HG03469 (cell line): ENCODE data around the gene B2M.
A peak's percentile ranks its signal among the peaks of the same experiment; 100 is the strongest.
"Not testable (repeated sequence)": the region's sequence is repeated elsewhere in the genome, so short reads cannot be mapped to it uniquely, and the experiment has no call there.

Experiments used
- ATAC-seq: cut with Tn5 transposase; IDR thresholded peaks from one replicate; pipeline ENCODE4 v1.9.1; 2021; ENCODE audit warnings: mild to moderate bottlenecking, moderate library complexity, moderate number of reproducible peaks; ENCODE audit not compliant: unreplicated experiment

Gene B2M

GRCh38 chr15:44711096-44711742 is at the start of gene B2M, which contains the start of gene PATL2:
Gene B2M (plus strand): TSS chr15:44711517. CDS start chr15:44711547, 30 bp downstream.
Gene PATL2 (minus strand): TSS chr15:44711323. CDS start chr15:44676490, 34,833 bp downstream.
- peak; percentile 69 for ATAC-seq

GRCh38 chr15:44661576-44661975 is 49.7 kb upstream of the B2M start:
- ATAC-seq: no peak

- ATAC-seq: peak; percentile 26
These were observed 48.6 kb upstream of the B2M start for GRCh38 chr15:44662478-44663409.

- peak; percentile 59 for ATAC-seq
These were observed 47.7 kb upstream of the B2M start, which contains the start of gene SPG11 for GRCh38 chr15:44663410-44664308. Gene SPG11 (minus strand): TSS chr15:44663662. CDS start chr15:44663647, 15 bp downstream.

- no peak for ATAC-seq
These were observed 44.9 kb upstream of the B2M start for GRCh38 chr15:44666210-44667038.

GRCh38 chr15:44667039-44667360 is 44.3 kb upstream of the B2M start:
- ATAC-seq: no peak

- ATAC-seq: no peak
These were observed 42.4 kb upstream of the B2M start for GRCh38 chr15:44668921-44669320.

GRCh38 chr15:44670087-44670950 is 41.0 kb upstream of the B2M start:
- ATAC-seq: no peak

- ATAC-seq: no peak
These were observed 37.7 kb upstream of the B2M start for GRCh38 chr15:44673639-44674038.

- ATAC-seq: no peak
These were observed 35.4 kb upstream of the B2M start for GRCh38 chr15:44675911-44676310.

- ATAC-seq: no peak
These were observed 34.6 kb upstream of the B2M start for GRCh38 chr15:44676676-44677075.

GRCh38 chr15:44682211-44682610 is 29.1 kb upstream of the B2M start:
- no peak for ATAC-seq

- not testable (repeated sequence) for ATAC-seq
These were observed 28.3 kb upstream of the B2M start for GRCh38 chr15:44682809-44683682.

- ATAC-seq: not testable (repeated sequence)
These were observed 22.0 kb upstream of the B2M start for GRCh38 chr15:44689318-44689717.

- ATAC-seq: not testable (repeated sequence)
These were observed 21.1 kb upstream of the B2M start for GRCh38 chr15:44690245-44690644.

GRCh38 chr15:44692659-44693058 is 18.7 kb upstream of the B2M start:
- no peak for ATAC-seq

- no peak for ATAC-seq
These were observed 16.9 kb upstream of the B2M start for GRCh38 chr15:44694416-44694815.

GRCh38 chr15:44695294-44695693 is 16.0 kb upstream of the B2M start:
- no peak for ATAC-seq
